Testis (tissue), 2 donors: ENCODE measurements around the gene CBLC.

ENCODE experiments used
- CTCF ChIP-seq, 3 experiments: fragments of 450-650 bp in 2 of 3; fragments of 200-600 bp in 1 of 3; sonication (generic) in 1 of 3; IDR thresholded peaks; one replicate each; pipeline ENCODE4 v1.5.1; 2016 to 2019; ENCODE audit warnings: antibody characterized with exemption in 3 of 3, mild to moderate bottlenecking in 2 of 3, moderate library complexity in 1 of 3
- POLR2A ChIP-seq: fragments of 450-650 bp; IDR thresholded peaks from one replicate; pipeline ENCODE4 v1.6.1; 2017; ENCODE audit warnings: antibody characterized with exemption, mild to moderate bottlenecking, moderate library complexity

- TF ChIP-seq CTCF (IDR thresholded peaks at IDR 0.05): no peak
- TF ChIP-seq POLR2A: no peak
Measured at GRCh38 chr19:44746946-44747738, 30.5 kb upstream of the CBLC start.
